Ectodermal cell (in vitro differentiated cells): ENCODE results near the gene KNOP1.

Source experiments
- H3K27ac ChIP-seq: 2 replicates; pipeline ENCODE4 v1.7.0; 2013; ENCODE audit warnings: mild to moderate bottlenecking, low read depth, low read length; ENCODE audit not compliant: insufficient read depth, poor library complexity, severe bottlenecking
- H3K27me3 ChIP-seq: 2 replicates; pipeline ENCODE4 v1.7.0; 2013; ENCODE audit warnings: mild to moderate bottlenecking, low read length; ENCODE audit not compliant: insufficient read depth, control insufficient read depth, poor library complexity, severe bottlenecking
- H3K36me3 ChIP-seq: one replicate; pipeline ENCODE4 v1.7.0; 2013; ENCODE audit warnings: low read length; ENCODE audit not compliant: control insufficient read depth, insufficient read depth
- H3K4me1 ChIP-seq: one replicate; pipeline ENCODE4 v1.7.0; 2013; ENCODE audit warnings: low read length; ENCODE audit not compliant: control insufficient read depth, insufficient read depth
- H3K4me3 ChIP-seq: 2 replicates; pipeline ENCODE4 v1.7.0; 2013; ENCODE audit warnings: low read depth, low read length, control low read depth; ENCODE audit not compliant: insufficient read depth
- H3K9me3 ChIP-seq: 2 replicates; pipeline ENCODE4 v1.7.0; 2013; ENCODE audit warnings: mild to moderate bottlenecking, low read length, moderate library complexity; ENCODE audit not compliant: control insufficient read depth
- WGBS, 2 experiments: methylation state at CpG; one replicate each; pipeline ENCODE4 v1.1.7; 2013; ENCODE audit warnings: missing lambda C conversion rate in 2 of 2; 5-methylcytosine and 5-hydroxymethylcytosine counted together

Gene KNOP1

DNA sequence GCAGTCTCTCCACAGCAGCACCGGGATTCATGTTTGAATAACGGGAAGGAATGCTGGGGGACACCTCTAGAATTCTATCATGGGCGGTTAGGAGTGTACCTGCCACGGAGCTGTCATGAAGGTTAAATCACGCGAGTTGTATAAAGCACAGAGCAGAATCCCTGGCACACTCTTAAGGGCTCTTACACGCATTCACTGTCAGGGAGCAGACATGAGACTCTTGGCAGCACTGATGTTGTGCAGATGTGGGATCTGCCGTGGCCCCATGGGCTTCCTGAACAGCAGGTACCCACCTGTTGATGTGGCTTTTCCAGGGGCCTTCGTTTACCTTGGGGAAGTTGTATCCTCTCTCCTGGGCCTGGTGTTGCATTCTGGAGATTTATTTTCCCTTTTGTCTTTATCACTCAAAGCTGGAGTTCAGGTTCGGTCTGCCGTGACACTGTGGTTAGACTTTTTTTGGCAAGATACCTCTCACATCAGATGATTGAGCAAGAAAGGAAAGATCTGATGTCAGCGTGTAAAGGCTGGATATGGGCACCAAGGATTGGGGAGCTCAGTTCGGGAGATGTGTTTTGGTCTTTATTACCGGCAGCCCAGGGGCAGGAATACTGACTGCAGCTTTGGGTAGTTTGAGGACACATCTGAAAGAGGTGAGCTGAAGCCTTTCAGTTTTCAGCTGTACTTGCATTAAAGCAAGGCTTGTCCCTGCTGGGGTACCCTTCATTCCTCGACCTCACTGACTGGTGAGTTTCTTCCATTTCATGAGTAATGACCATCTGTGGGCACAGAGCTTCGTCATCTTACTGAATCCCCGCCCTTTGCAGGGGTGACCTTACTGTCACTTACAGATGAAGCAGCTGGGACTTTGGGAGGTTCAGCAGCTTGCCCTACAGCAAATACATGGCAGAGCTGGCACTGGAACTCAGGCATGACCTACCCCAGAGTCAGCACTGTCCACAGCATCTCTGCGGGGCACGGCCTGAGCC lies 19.3 kb downstream of the KNOP1 start:
- Histone ChIP-seq H3K4me3 (no peak overlapping the region), H3K36me3 (peaks cover 62% of the 10 kb centered on the region), H3K27ac (no peak overlapping the region), H3K4me1 (no peaks in the 10 kb centered on the region), H3K9me3 (no peaks in the 10 kb centered on the region), H3K27me3 (no peaks in the 10 kb centered on the region)
- WGBS, 2 experiments: 96% methylated on average over 19 of the region's 19 CpGs

DNA sequence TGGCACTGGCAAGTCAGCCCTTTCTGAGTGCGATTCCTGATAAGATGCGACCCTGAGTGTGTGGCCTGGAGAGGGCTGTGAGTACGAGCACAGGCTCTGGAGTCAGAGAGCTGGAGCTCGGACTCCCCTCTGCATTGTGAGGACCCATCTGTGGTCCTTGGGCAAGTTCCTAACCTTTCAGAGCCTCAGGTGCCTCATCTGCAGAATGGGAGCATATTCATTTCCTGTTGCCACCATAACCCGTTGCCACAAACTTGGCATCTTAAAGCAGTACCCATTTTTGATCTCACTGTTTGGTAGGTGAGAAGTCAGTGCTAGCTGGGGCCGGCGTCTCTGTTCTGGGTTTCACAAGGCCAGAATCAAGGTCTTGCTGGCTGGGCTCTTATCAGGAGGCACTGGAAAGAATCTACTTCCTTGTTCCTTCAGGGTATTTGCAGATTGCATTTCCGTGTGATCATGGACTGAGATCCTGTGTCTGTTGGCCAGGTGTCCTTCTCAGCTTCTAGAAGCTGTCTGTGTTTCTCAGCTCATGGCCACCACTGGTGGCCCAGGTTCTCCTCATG lies 20.2 kb downstream of the KNOP1 start:
- H3K9me3 ChIP-seq: no peaks in the 10 kb centered on the region
- no peaks in the 10 kb centered on the region for H3K4me1 ChIP-seq
- H3K27me3 ChIP-seq: no peaks in the 10 kb centered on the region
- H3K4me3 ChIP-seq: no peak overlapping the region
- H3K27ac ChIP-seq: no peak overlapping the region
- 95 to 96% methylated on average over 8 of the region's 8 CpGs for WGBS, 2 experiments
- H3K36me3 ChIP-seq: peaks cover 55% of the 10 kb centered on the region

DNA sequence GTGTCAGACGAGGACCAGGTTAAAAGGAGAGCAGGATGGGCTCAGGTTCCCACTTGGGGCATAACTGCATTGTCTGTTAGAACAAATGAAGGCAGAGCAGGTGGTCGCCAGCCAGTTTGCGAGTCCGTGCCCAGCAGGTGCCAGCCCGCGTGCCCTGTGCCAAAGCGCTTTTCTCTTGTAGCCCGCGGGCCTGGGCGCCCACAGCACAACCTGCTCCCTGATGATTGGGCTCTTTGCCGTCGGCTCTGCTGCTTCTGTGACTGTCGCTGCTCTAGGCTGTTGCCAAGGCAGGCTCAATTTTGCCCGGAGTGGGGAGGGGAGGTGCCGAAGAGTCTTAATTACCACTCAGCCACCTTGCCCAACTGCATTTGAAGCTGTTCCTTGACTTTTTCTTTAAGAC lies 21.1 kb downstream of the KNOP1 start:
- no peaks in the 10 kb centered on the region for H3K9me3 ChIP-seq
- WGBS, 2 experiments: 95 to 96% methylated on average over 15 of the region's 15 CpGs
- H3K27me3 ChIP-seq: no peaks in the 10 kb centered on the region
- H3K4me3 ChIP-seq: no peak overlapping the region
- no peaks in the 10 kb centered on the region for H3K4me1 ChIP-seq
- H3K27ac ChIP-seq: no peak overlapping the region
- peaks cover 49% of the 10 kb centered on the region for H3K36me3 ChIP-seq

DNA sequence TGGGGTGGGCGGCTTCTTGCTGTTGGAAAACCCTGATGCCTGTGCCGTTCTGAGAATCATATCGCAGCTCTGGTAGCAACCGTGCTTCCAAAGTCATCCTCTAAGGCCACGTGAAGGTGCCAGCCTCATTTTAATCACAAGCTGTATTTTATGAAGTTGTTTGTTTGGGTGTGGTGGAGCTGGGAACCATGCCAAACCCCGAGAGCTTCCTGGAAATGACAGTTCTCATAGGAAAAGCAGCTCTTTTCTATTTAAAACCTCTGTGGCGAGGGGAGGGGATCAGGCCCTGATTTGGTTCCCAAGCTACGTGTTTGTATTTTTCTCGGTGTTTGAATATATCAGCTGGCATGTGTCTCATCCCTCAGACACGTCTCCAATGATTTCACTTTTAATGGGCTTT lies 21.7 kb downstream of the KNOP1 start:
- WGBS, 2 experiments: 96% methylated on average over 10 of the region's 10 CpGs
- Histone ChIP-seq H3K4me1 (no peaks in the 10 kb centered on the region), H3K9me3 (no peaks in the 10 kb centered on the region), H3K36me3 (peaks cover 43% of the 10 kb centered on the region), H3K4me3 (no peak overlapping the region), H3K27ac (no peak overlapping the region), H3K27me3 (no peaks in the 10 kb centered on the region)

DNA sequence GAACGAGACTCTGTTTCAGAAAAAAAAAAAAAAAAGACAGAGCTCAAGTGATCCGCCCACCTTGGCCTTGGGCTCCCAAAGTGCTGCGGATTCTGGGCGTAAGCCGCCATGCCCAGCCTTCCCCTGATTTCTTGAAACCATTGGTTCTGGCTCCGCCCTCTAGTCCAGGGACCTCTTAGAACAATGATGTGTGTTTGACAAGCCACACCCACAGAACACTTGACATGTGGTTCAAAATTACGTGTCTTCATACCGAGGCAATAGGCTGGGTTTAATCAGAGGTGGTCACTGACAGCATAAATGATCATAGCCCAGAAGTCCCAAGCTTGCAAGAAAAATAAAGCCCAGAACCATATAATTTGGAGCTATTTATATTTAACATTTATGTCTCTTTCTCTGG lies 23.0 kb downstream of the KNOP1 start:
- no peak overlapping the region for H3K27ac ChIP-seq
- no peaks in the 10 kb centered on the region for H3K4me1 ChIP-seq
- no peaks in the 10 kb centered on the region for H3K27me3 ChIP-seq
- no peak overlapping the region for H3K4me3 ChIP-seq
- H3K9me3 ChIP-seq: no peaks in the 10 kb centered on the region
- WGBS, 2 experiments: 95 to 96% methylated on average over 8 of the region's 8 CpGs
- H3K36me3 ChIP-seq: peaks cover 40% of the 10 kb centered on the region

DNA sequence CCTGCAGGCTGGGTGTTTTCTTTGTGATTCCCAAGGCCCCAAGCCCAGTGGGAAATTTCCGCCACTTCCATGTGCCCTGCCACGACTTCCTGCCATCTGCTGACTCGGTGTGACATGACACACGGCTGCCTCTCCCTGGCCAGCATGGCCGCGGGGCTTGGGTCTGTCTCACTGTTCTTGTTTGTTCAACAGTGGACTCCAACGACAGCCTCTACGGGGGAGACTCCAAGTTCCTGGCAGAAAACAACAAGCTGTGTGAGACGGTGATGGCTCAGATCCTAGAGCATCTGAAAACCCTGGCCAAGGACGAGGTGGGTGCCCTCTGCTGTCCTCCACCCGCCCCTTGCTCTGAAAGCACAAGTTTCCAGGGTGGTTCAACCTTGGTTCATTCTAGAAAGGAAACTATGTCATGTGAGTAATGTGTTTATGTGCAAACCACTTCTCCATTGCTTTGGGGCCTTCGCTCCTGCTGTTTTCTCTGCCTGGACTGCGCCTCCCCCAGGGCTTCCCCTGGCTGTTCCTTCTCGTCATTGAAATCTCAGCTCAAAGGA lies 26.8 kb downstream of the KNOP1 start:
- 93% methylated on average over 14 of the region's 14 CpGs for WGBS, 2 experiments
- Histone ChIP-seq H3K36me3 (peaks cover 17% of the 10 kb centered on the region), H3K4me1 (no peaks in the 10 kb centered on the region), H3K4me3 (no peak overlapping the region), H3K9me3 (no peaks in the 10 kb centered on the region), H3K27me3 (no peaks in the 10 kb centered on the region), H3K27ac (no peak overlapping the region)

DNA sequence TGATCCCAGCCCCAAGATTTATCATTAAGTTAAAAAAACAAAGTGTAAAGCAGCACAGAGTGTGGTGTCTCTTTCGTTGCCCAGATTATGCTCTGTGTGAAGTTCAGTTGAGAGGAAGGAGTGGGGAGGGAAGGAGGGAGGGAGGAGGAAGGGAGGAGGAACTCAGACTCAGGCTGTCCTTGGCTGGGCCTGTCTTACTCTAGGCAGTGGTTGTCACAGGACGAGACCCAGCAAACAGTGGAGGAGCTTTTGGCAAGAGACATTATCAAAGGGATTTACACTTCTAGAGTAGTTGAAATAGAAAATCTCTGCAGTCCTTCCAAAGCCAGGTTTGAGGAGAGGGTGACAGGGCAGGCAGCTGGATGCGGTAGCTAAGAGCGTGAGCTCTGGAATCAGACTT lies 27.8 kb downstream of the KNOP1 start:
- H3K27ac ChIP-seq: no peak overlapping the region
- H3K4me3 ChIP-seq: no peak overlapping the region
- H3K4me1 ChIP-seq: no peaks in the 10 kb centered on the region
- H3K36me3 ChIP-seq: peaks cover 20% of the 10 kb centered on the region
- H3K9me3 ChIP-seq: no peaks in the 10 kb centered on the region
- 82 to 93% methylated on average over 4 of the region's 4 CpGs for WGBS, 2 experiments
- no peaks in the 10 kb centered on the region for H3K27me3 ChIP-seq

DNA sequence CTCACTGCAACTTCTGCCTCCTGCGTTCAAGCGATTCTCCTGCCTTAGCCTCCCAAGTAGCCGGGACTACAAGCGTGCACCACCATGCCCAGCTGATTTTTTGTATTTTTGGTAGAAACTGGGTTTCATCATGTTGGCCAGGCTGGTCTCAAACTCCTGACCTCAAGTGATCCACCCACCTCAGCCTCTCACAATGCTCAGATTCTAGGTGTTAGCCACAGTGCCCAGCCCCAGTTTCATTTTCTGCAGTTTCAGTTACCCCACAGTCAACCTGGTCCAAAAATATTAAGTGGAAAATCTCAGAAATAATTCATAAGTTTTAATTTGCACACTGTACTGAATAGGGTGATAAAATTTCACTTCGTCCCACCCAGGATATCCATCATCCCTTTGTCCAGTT lies 28.7 kb downstream of the KNOP1 start:
- 93 to 96% methylated on average over 4 of the region's 5 CpGs for WGBS, 2 experiments
- H3K9me3 ChIP-seq: no peaks in the 10 kb centered on the region
- peaks cover 17% of the 10 kb centered on the region for H3K36me3 ChIP-seq
- no peaks in the 10 kb centered on the region for H3K27me3 ChIP-seq
- no peak overlapping the region for H3K27ac ChIP-seq
- H3K4me1 ChIP-seq: no peaks in the 10 kb centered on the region
- no peak overlapping the region for H3K4me3 ChIP-seq

DNA sequence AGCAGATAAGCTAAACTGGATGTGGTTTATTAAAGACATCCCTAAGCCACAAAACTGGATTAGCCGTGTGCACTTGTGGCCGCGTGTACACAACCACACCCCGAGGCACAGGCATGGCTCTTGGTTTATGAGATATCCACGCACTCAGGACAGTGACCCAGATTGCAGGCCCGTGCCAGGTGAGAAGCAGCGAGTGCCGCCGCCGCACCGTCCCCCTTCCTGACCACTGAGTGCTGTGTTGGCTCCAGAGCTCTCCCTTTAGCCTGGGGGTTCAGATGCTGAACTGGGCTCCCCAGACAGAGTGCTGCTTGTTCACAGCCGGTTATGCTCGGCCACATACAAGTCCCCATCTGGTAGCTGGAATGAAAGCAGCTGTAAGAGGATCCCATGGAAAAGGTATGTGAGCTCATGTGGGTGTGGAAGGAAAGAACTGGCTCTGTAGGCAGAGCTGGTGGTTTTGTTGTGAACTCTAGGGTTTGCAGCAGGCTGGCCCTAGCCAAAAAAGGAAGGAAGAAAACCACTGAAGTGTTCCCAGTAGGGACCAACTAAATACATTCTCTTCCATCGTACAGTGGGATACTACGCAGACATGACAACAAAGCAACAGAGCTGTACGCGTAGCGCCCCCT lies 29.5 kb downstream of the KNOP1 start:
- Histone ChIP-seq H3K4me3 (no peak overlapping the region), H3K27ac (no peak overlapping the region), H3K36me3 (peaks cover 19% of the 10 kb centered on the region), H3K9me3 (no peaks in the 10 kb centered on the region), H3K27me3 (no peaks in the 10 kb centered on the region), H3K4me1 (no peaks in the 10 kb centered on the region)
- WGBS, 2 experiments: 94 to 96% methylated on average over 18 of the region's 18 CpGs

DNA sequence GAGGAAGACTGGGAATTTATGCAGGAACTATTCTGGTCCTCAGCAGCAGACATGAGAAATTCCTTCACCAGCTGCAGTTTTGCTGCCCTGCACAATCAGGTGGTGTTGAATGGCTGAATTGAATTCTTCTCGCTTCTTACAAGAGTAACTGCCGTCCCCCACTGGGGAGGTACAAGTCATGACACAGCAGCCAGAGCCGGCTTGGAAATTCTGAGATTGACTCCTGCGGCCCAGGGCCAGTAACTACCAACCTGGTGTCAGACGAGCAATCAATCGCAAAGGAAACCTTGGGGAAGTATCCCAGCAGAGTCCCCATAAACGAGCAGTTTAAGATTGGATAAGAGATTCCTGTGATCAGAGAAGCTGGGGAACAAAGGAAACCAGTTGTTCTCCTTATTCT lies 30.7 kb downstream of the KNOP1 start:
- Histone ChIP-seq H3K36me3 (peaks cover 21% of the 10 kb centered on the region), H3K9me3 (no peaks in the 10 kb centered on the region), H3K4me3 (no peak overlapping the region), H3K27ac (no peak overlapping the region), H3K27me3 (no peaks in the 10 kb centered on the region), H3K4me1 (no peaks in the 10 kb centered on the region)
- 54 to 59% methylated on average over 7 of the region's 7 CpGs for WGBS, 2 experiments
